AG09309 (cell line): ENCODE measurements around the gene ADRM1.

Experiments
- DNase-seq: peaks from one replicate; pipeline ENCODE4 v3.0.0-alpha.2; 2010; ENCODE audit warnings: low read depth
- H3K4me3 ChIP-seq: 2 replicates; pipeline ENCODE4 v1.5.1; 2011; ENCODE audit warnings: mild to moderate bottlenecking, low read depth, low read length, moderate library complexity; ENCODE audit not compliant: control insufficient read depth
- CTCF ChIP-seq: IDR thresholded peaks from 2 replicates; pipeline ENCODE4 v1.5.1; 2011; ENCODE audit warnings: mild to moderate bottlenecking, low read depth, low read length, inconsistent platforms; ENCODE audit not compliant: insufficient read depth, control insufficient read depth; ENCODE audit errors: missing control alignments

ADRM1 gene

GRCh38 chr20:62308102-62308822 lies 5.5 kb downstream of the ADRM1 start:
- no peak for TF ChIP-seq CTCF
- H3K4me3 ChIP-seq: no peak overlapping the region
- no peak for DNase-seq

- TF ChIP-seq CTCF: no peak
Measured at GRCh38 chr20:62309198-62309944, 6.6 kb downstream of the ADRM1 start.

GRCh38 chr20:62309947-62310756 lies 7.4 kb downstream of the ADRM1 start:
- H3K4me3 ChIP-seq: no peak overlapping the region
- no peak for TF ChIP-seq CTCF
- DNase-seq: no peak

More at GRCh38 chr20:62309198-62309944, 6.6 kb downstream of the ADRM1 start:
- DNase-seq: no peak
- H3K4me3 ChIP-seq: no peak overlapping the region

GRCh38 chr20:62310757-62311121 lies 7.9 kb downstream of the ADRM1 start:
- no peak for TF ChIP-seq CTCF
- no peak for DNase-seq
- H3K4me3 ChIP-seq: no peak overlapping the region

- no peak overlapping the region for H3K4me3 ChIP-seq
- DNase-seq: no peak
- no peak for TF ChIP-seq CTCF
Measured at GRCh38 chr20:62311150-62311549, 8.4 kb downstream of the ADRM1 start.

- no peak overlapping the region for H3K4me3 ChIP-seq
- no peak for DNase-seq
- no peak for TF ChIP-seq CTCF
Measured at GRCh38 chr20:62311832-62312661, 9.2 kb downstream of the ADRM1 start.
